H1 (cell line): ENCODE data around the gene SLC39A8. TPM values are rescaled to one million over a fixed set of nuclear protein-coding genes. Genes with fewer than 3 reads are reported as not detected.

ENCODE experiments used
- CTCF ChIA-PET: fragments of 300-600 bp; sonication (Branson Sonifier 250); formaldehyde crosslinking; loops from one replicate; lab custom pipeline; 2021; ENCODE audit not compliant: partially characterized antibody; lab: Charles Lee
- POLR2A ChIA-PET: fragments of 300-600 bp; sonication (Branson Sonifier 250); formaldehyde crosslinking; loops from one replicate; lab custom pipeline; 2021; ENCODE audit warnings: inconsistent platforms; ENCODE audit not compliant: partially characterized antibody; lab: Charles Lee
- DNase-seq, 2 experiments: peaks; one replicate each; pipeline versions ENCODE4 v3.0.0 to v3.0.0-alpha.2; 2010 to 2022; ENCODE audit warnings: low spot score in 2 of 2, low read depth in 1 of 2, mixed read lengths in 1 of 2
- FAIRE-seq: peaks from 2 replicates; lab custom pipeline; 2011; peaks lifted over from hg19 to GRCh38; lab: Jason Lieb, UNC
- H2AFZ ChIP-seq: 2 replicates; pipeline ENCODE4 v1.8.1; 2012; ENCODE audit warnings: low read length, inconsistent platforms
- H2AK5ac ChIP-seq: 2 replicates; pipeline ENCODE4 v1.6.1; 2013; ENCODE audit warnings: low read depth, low read length
- H2BK120ac ChIP-seq: replicated peaks from 2 replicates; pipeline ENCODE3; 2013; ENCODE audit warnings: low read depth, low read length, inconsistent platforms
- H2BK12ac ChIP-seq: 2 replicates; pipeline ENCODE4 v1.6.1; 2013; ENCODE audit warnings: low read depth, low read length
- H2BK15ac ChIP-seq: 2 replicates; pipeline ENCODE4 v1.6.1; 2013; ENCODE audit warnings: low read length
- H2BK20ac ChIP-seq: 2 replicates; pipeline ENCODE4 v1.6.1; 2013; ENCODE audit warnings: low read length
- H2BK5ac ChIP-seq: 2 replicates; pipeline ENCODE4 v1.6.1; 2013; ENCODE audit warnings: low read depth, low read length
- H3K14ac ChIP-seq: 2 replicates; pipeline ENCODE4 v1.6.1; 2013; ENCODE audit warnings: inconsistent platforms; ENCODE audit not compliant: insufficient read length
- H3K18ac ChIP-seq: 2 replicates; pipeline ENCODE4 v1.6.1; 2013; ENCODE audit warnings: low read length; ENCODE audit errors: extremely low read depth
- H3K23ac ChIP-seq: 2 replicates; pipeline ENCODE4 v1.6.1; 2013; ENCODE audit warnings: inconsistent platforms; ENCODE audit not compliant: insufficient read length
- H3K23me2 ChIP-seq: 2 replicates; pipeline ENCODE4 v1.6.1; 2013; ENCODE audit warnings: low read depth, low read length
- H3K27ac ChIP-seq: 2 replicates; pipeline ENCODE4 v1.6.1; 2011; ENCODE audit warnings: low read depth, low read length, inconsistent platforms
- H3K27me3 ChIP-seq, 4 experiments: replicated peaks in 1 of 4; 1 replicate in 1 of 4; 2 replicates in 3 of 4; pipeline versions ENCODE4 v1.6.1 to v1.8.1; 2011 to 2013; ENCODE audit warnings: low read length in 3 of 4, mild to moderate bottlenecking in 3 of 4, inconsistent platforms in 2 of 4, mixed read lengths in 2 of 4, moderate library complexity in 1 of 4; ENCODE audit not compliant: control insufficient read depth in 3 of 4, insufficient read depth in 3 of 4; ENCODE audit errors: extremely low read depth in 1 of 4
- H3K36me3 ChIP-seq, 4 experiments: 2 replicates each; pipeline versions ENCODE4 v1.6.1 to v1.8.1; 2011 to 2013; ENCODE audit warnings: mild to moderate bottlenecking in 4 of 4, low read length in 3 of 4, moderate library complexity in 2 of 4, control low read depth in 1 of 4, inconsistent platforms in 1 of 4; ENCODE audit not compliant: insufficient read depth in 4 of 4, control insufficient read depth in 2 of 4
- H3K4ac ChIP-seq: replicated peaks from 2 replicates; pipeline ENCODE3; 2013; ENCODE audit warnings: low read length, low read depth, mixed read lengths, inconsistent platforms; ENCODE audit not compliant: insufficient read length
- H3K4me1 ChIP-seq, 4 experiments: replicated peaks in 1 of 4; 1 replicate in 1 of 4; 2 replicates in 3 of 4; pipeline versions ENCODE4 v1.6.1 to v1.8.1; 2011 to 2013; ENCODE audit warnings: low read length in 3 of 4, inconsistent platforms in 2 of 4, mixed read lengths in 1 of 4; ENCODE audit not compliant: insufficient read depth in 4 of 4, control insufficient read depth in 3 of 4
- H3K4me2 ChIP-seq, 2 experiments: 2 replicates each; pipeline versions ENCODE4 v1.6.1 to v1.8.1; 2011 to 2013; ENCODE audit warnings: low read depth in 2 of 2, low read length in 2 of 2, control low read depth in 1 of 2, inconsistent platforms in 1 of 2, mild to moderate bottlenecking in 1 of 2; ENCODE audit not compliant: insufficient read depth in 1 of 2
- H3K4me3 ChIP-seq, 4 experiments: fragments of 200-600, 300-600 bp in 1 of 4; sonication (generic), shearing (Covaris generic), sonication (Bioruptor Twin) in 1 of 4; 2 replicates each; pipeline versions ENCODE4 v1.5.1 to v1.8.1; 2011 to 2016; ENCODE audit warnings: low read length in 4 of 4, low read depth in 3 of 4, control low read depth in 2 of 4, inconsistent platforms in 2 of 4, mild to moderate bottlenecking in 2 of 4, mixed read lengths in 1 of 4, moderate library complexity in 1 of 4; ENCODE audit not compliant: insufficient read depth in 2 of 4; ENCODE audit errors: extremely low read depth in 1 of 4
- H3K56ac ChIP-seq: replicated peaks from 2 replicates; pipeline ENCODE3; 2013; ENCODE audit warnings: low read depth, mild to moderate bottlenecking, mixed read lengths, low read length, inconsistent platforms; ENCODE audit not compliant: insufficient read length
- H3K79me1 ChIP-seq: 2 replicates; pipeline ENCODE4 v1.6.1; 2013; ENCODE audit warnings: low read depth, low read length, control low read depth
- H3K79me2 ChIP-seq, 2 experiments: 2 replicates each; pipeline versions ENCODE4 v1.6.1 to v1.8.1; 2012 to 2013; ENCODE audit warnings: low read length in 2 of 2, mild to moderate bottlenecking in 2 of 2, inconsistent platforms in 1 of 2; ENCODE audit not compliant: insufficient read depth in 2 of 2, control insufficient read depth in 1 of 2
- H3K9ac ChIP-seq, 4 experiments: replicated peaks in 1 of 4; 1 replicate in 1 of 4; 2 replicates in 3 of 4; pipeline versions ENCODE4 v1.6.1 to v1.8.1; 2011 to 2013; ENCODE audit warnings: low read depth in 3 of 4, low read length in 3 of 4, control low read depth in 2 of 4, mild to moderate bottlenecking in 2 of 4, moderate library complexity in 2 of 4, inconsistent platforms in 1 of 4; ENCODE audit errors: extremely low read depth in 1 of 4
- H3K9me3 ChIP-seq, 2 experiments: 2 replicates each; pipeline versions ENCODE4 v1.6.1 to v1.8.1; 2012 to 2013; ENCODE audit warnings: mild to moderate bottlenecking in 2 of 2, moderate library complexity in 2 of 2, control low read depth in 1 of 2, inconsistent platforms in 1 of 2, low read depth in 1 of 2, low read length in 1 of 2, mixed read lengths in 1 of 2; ENCODE audit not compliant: insufficient read depth in 2 of 2
- H4K20me1 ChIP-seq, 2 experiments: replicated peaks in 1 of 2; 2 replicates each; pipeline versions ENCODE3 to v1.8.1; 2011 to 2013; ENCODE audit warnings: inconsistent platforms in 2 of 2, low read length in 2 of 2, mild to moderate bottlenecking in 1 of 2; ENCODE audit not compliant: insufficient read depth in 2 of 2, control insufficient read depth in 1 of 2
- H4K5ac ChIP-seq: 2 replicates; pipeline ENCODE4 v1.6.1; 2013; ENCODE audit warnings: low read length, low read depth, mixed read lengths, inconsistent platforms; ENCODE audit not compliant: insufficient read length
- H4K8ac ChIP-seq: 2 replicates; pipeline ENCODE4 v1.8.0; 2013; ENCODE audit warnings: mild to moderate bottlenecking, moderate library complexity, low read length, inconsistent platforms; ENCODE audit not compliant: insufficient read depth; ENCODE audit errors: extremely low read depth
- H4K91ac ChIP-seq: replicated peaks from 2 replicates; pipeline ENCODE3; 2013; ENCODE audit warnings: low read length, mixed read lengths, inconsistent platforms; ENCODE audit not compliant: insufficient read length
- FOSL1 ChIP-seq: IDR thresholded peaks from 2 replicates; pipeline ENCODE4 v1.6.1; 2011; ENCODE audit warnings: mild to moderate bottlenecking, low read depth, low read length, moderate library complexity; ENCODE audit not compliant: insufficient read depth
- JUN ChIP-seq: IDR thresholded peaks from 2 replicates; pipeline ENCODE4 v1.6.1; 2011; ENCODE audit warnings: low read depth, mild to moderate bottlenecking, improper control_type of control experiment, low read length
- KDM1A ChIP-seq: fragments of 200-600, 300-600 bp; sonication (generic); IDR thresholded peaks from 2 replicates; pipeline ENCODE4 v1.7.1; 2016; ENCODE audit warnings: mild to moderate bottlenecking, low read length, borderline replicate concordance
- KDM4A ChIP-seq: IDR thresholded peaks from one replicate; pipeline ENCODE4 v1.7.1; 2012; ENCODE audit warnings: low read depth, mild to moderate bottlenecking, moderate library complexity, low read length, inconsistent platforms; ENCODE audit not compliant: severe bottlenecking
- NANOG ChIP-seq: IDR thresholded peaks from 2 replicates; pipeline ENCODE4 v1.6.1; 2011; ENCODE audit warnings: low read length, low read depth, mild to moderate bottlenecking, inconsistent platforms; ENCODE audit not compliant: insufficient read depth, poor library complexity, severe bottlenecking
- POLR2A ChIP-seq, 2 experiments: IDR thresholded peaks; 1 replicate in 1 of 2; 2 replicates in 1 of 2; pipeline ENCODE4 v1.6.1; 2011; ENCODE audit warnings: low read depth in 2 of 2, low read length in 2 of 2, mild to moderate bottlenecking in 2 of 2; ENCODE audit errors: control extremely low read depth in 1 of 2
- RXRA ChIP-seq: IDR thresholded peaks from 2 replicates; pipeline ENCODE4 v1.6.1; 2011; ENCODE audit warnings: low read depth, mild to moderate bottlenecking, low read length, moderate library complexity; ENCODE audit not compliant: insufficient read depth
- SAP30 ChIP-seq: fragments of 300-600 bp; sonication (generic); IDR thresholded peaks from 2 replicates; pipeline ENCODE4 v1.7.1; 2012; ENCODE audit warnings: low read length, moderate library complexity, mild to moderate bottlenecking, inconsistent platforms; ENCODE audit not compliant: insufficient read depth, insufficient replicate concordance
- SIRT6 ChIP-seq: IDR thresholded peaks from one replicate; pipeline ENCODE4 v1.7.1; 2012; ENCODE audit warnings: low read length, inconsistent platforms
- SP1 ChIP-seq: IDR thresholded peaks from 2 replicates; pipeline ENCODE4 v1.6.1; 2011; ENCODE audit warnings: low read depth, low read length
- SP4 ChIP-seq: IDR thresholded peaks from 2 replicates; pipeline ENCODE4 v1.6.1; 2012; ENCODE audit warnings: low read length, inconsistent platforms
- WGBS, 2 experiments: shearing (Covaris generic) in 1 of 2; methylation state at CpG; one replicate each; pipeline versions ENCODE4 v1.1.6 to v1.1.7; 2013 to 2015; ENCODE audit warnings: low lambda C conversion rate in 2 of 2, mixed read lengths in 2 of 2, inconsistent platforms in 1 of 2, low coverage in 1 of 2, missing lambda C conversion rate in 1 of 2; ENCODE audit not compliant: insufficient replicate concordance in 2 of 2, insufficient coverage in 1 of 2, insufficient read length in 1 of 2; ENCODE audit errors: extremely low coverage in 1 of 2, missing lambda C conversion rate in 1 of 2; 5-methylcytosine and 5-hydroxymethylcytosine counted together
- polyA plus RNA-seq, 7 experiments: library from polyadenylated mRNA; depleted of rRNA in 3 of 7; stranded (reverse) in 5 of 7; unstranded in 2 of 7; fragments of >200 nt in 5 of 7; fragments of 200-250 nt in 2 of 7; gene quantifications; 1 replicate in 5 of 7; 2 replicates in 1 of 7; 4 replicates in 1 of 7; pipeline versions ENCODE4 v1.2.1 to v1.2.3, GENCODE V29; 2011 to 2013; ENCODE audit warnings: missing spikeins in 2 of 7, mixed read lengths in 2 of 7
- total RNA-seq: library from RNA; stranded (reverse); fragmentation: NEBNext Ultra II Directional; extraction: Animal tissue kit (Norgen Biotek cat#: 25700); gene quantifications from 2 replicates; pipeline ENCODE4 v1.2.1, GENCODE V29; 2021
- TF ChIP-seq, protein P1 (sequence below): IDR thresholded peaks from 2 replicates; pipeline ENCODE4 v1.6.1; 2011; ENCODE audit warnings: low read depth, mild to moderate bottlenecking, low read length; ENCODE audit not compliant: insufficient read depth

The SLC39A8 gene
- total and polyA plus RNA-seq, 2 of the 8 experiments (the other 6 are each of a cell fraction or from before 2014, with no cell fraction given) = 6.4 to 38.7 TPM

DNA sequence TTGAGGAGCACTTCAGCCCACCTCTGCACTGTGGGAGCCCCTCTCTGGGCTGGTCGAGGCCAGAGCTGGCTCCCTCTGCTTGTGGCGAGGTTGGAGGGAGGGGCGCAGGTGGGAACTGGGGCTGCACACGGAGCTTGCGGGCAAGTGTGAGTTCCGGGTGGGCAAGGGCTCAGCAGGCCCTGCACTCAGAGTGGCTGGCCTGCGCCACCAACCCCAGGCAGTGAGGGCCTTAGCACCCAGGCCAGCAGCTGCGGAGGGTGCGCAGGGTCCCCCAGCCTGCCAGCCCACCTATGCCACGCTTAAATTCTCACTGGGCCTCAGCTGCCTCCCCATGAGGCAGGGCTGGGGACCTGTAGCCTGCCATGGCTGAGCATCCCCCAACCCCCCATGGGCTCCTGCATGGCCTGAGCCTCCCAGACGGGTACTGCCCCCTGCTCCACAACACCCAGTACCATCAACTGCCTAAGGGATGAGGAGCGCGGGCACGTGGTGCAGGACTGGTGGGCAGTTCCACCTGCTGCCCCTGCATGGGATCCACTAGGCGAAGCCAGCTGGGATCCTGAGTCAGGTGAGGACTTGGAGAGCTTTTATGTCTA, 110.9 kb downstream of the SLC39A8 start:
- no peaks in the 10 kb centered on the region for H3K79me1 ChIP-seq
- DNase-seq = no peak
- no peak overlapping the region for H4K8ac ChIP-seq
- H3K14ac ChIP-seq = no peak overlapping the region
- no peak overlapping the region for H2BK15ac ChIP-seq
- no peak overlapping the region for H2AK5ac ChIP-seq
- no peak overlapping the region for H2BK5ac ChIP-seq
- no peak overlapping the region for H3K9ac ChIP-seq
- H3K56ac ChIP-seq = no peak overlapping the region
- H2BK120ac ChIP-seq = no peak overlapping the region
- H3K4me1 ChIP-seq = no peaks in the 10 kb centered on the region
- H3K27ac ChIP-seq = no peak overlapping the region
- H3K23me2 ChIP-seq = no peaks in the 10 kb centered on the region
- CTCF ChIA-PET = interaction anchor here (1.0 to 1.7 kb wide), 4 partner anchors 15 to 24 kb away, joined by 3 to 4 read pairs (median 4); no protein-coding TSS in a partner anchor
- 93% methylated on average over 14 of the region's 15 CpGs; no CpG with 5 or more reads in 1 of the 2 experiments for WGBS, 2 experiments
- H3K79me2 ChIP-seq = no peaks in the 10 kb centered on the region
- POLR2A ChIA-PET = interaction anchor here (1.0 kb wide), 1 partner anchor 16 kb away, joined by 3 read pairs; no protein-coding TSS in a partner anchor
- no peak overlapping the region for H3K18ac ChIP-seq
- no peaks in the 10 kb centered on the region for H3K27me3 ChIP-seq
- H3K9me3 ChIP-seq = peaks cover 11 to 12% of the 10 kb centered on the region in 2 experiments
- no peak for TF ChIP-seq NANOG
- TF ChIP-seq JUN = no peak
- TF ChIP-seq SIRT6 = no peak
- TF ChIP-seq FOSL1 = no peak
- no peak for TF ChIP-seq KDM1A
- TF ChIP-seq POLR2A (IDR thresholded peaks at IDR 0.05; ENCODE audit: control extremely low read depth in 1 of 2, low read depth in 2 of 2, low read length in 2 of 2) = no peak
- no peak for TF ChIP-seq SP4
- TF ChIP-seq, protein P1, sequence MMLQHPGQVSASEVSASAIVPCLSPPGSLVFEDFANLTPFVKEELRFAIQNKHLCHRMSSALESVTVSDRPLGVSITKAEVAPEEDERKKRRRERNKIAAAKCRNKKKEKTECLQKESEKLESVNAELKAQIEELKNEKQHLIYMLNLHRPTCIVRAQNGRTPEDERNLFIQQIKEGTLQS = no peak
- no peak for TF ChIP-seq SP1
- no peak for TF ChIP-seq KDM4A
- no peak for TF ChIP-seq SAP30
- TF ChIP-seq RXRA = no peak
- H4K5ac ChIP-seq = no peak overlapping the region
- no peaks in the 10 kb centered on the region for H3K36me3 ChIP-seq
- no peak overlapping the region for H2AFZ ChIP-seq
- no peak overlapping the region for H4K91ac ChIP-seq
- H4K20me1 ChIP-seq = no peaks in the 10 kb centered on the region
- no peak overlapping the region for H3K23ac ChIP-seq
- H3K4me3 ChIP-seq = no peak overlapping the region
- H2BK12ac ChIP-seq = no peak overlapping the region
- H3K4me2 ChIP-seq = no peak overlapping the region
- H2BK20ac ChIP-seq = no peak overlapping the region
- H3K4ac ChIP-seq = no peak overlapping the region
- FAIRE-seq = no peak
